NCI-H774 (cell line): ENCODE measurements around the gene CCDC97.
"Not testable (repeated sequence)": the region's sequence is repeated elsewhere in the genome, so short reads cannot be mapped to it uniquely, and the experiment has no call there.

Experiments used
- DNase-seq: peaks from one replicate; lab custom pipeline; 2025; lab: John Stamatoyannopoulos, UW

Gene CCDC97

DNA sequence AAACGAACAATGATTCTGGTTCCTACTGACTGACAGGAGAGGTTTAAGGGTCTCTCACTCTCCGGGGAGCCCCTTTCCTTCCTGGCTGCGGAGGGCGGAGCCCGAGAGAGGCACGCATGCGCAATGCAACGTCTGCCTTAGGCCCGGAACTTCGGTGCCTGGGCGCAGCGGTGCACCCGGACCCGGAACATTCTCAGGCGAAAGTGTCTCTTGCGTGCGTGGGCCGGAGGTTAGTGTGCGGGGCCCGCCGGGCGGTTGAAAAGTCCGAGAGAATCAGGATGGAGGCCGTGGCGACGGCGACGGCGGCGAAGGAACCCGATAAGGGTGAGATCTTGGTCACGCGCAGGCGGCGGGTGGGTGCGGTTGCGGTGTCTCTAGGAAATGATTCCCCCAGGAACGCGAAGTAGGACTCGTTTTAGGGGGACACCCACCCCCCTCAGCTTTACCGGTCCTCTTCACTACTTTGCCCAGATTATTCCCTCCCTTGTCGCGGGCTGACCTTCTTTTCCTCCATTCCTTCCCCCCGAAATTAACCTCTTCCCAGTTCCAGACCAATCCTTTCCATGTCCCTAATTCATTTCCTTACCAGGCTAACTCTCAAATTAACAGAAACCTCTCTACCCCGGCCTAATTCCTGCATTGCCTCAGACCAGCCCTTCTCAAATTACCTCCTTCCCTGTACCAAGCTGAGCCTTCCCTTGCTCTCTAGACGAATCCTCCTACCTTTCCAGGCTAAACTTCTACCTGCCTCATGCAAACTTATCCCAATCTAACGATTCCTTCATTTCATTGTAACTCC, at the start of gene CCDC97:
CCDC97 (plus strand) TSS at position 140 of the 799 bp plus-strand sequence; CDS start at position 279, 139 bp downstream.
- peak; percentile 79 for DNase-seq

DNA sequence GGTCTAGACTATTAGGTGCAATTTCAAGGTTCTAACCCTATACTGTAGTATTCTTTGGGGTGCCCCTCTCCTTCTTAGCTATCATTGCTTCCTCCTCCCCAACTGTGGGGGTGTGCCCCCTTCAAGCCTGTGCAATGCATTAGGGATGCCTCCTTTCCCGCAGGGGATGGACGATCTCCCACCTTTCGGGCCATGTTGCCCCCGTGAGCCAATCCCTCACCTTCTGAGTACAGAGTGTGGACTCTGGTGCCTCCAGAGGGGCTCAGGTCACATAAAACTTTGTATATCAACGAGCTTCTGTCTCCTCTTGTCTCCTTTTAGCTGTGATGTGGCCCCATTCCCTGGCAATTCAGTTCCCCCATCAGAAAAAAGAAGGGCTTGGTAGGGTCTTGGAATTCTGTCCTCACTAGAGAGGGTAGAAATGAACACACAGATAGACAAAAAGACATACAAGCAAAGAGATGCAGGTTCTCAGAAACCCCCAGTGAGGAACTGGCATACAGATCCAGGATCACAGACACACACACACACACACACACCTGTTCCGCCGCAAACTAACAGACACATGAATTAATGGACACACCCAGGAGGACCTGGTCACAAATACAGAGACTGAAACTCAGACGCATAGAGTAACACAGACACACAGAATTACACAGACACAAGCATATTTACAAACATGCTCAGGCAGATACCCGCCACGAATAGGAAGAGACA, 48.3 kb upstream of the CCDC97 start:
- no peak for DNase-seq

GRCh38 chr19:41263042-41263849, 46.7 kb upstream of the CCDC97 start:
- peak; percentile 78 for DNase-seq

DNA sequence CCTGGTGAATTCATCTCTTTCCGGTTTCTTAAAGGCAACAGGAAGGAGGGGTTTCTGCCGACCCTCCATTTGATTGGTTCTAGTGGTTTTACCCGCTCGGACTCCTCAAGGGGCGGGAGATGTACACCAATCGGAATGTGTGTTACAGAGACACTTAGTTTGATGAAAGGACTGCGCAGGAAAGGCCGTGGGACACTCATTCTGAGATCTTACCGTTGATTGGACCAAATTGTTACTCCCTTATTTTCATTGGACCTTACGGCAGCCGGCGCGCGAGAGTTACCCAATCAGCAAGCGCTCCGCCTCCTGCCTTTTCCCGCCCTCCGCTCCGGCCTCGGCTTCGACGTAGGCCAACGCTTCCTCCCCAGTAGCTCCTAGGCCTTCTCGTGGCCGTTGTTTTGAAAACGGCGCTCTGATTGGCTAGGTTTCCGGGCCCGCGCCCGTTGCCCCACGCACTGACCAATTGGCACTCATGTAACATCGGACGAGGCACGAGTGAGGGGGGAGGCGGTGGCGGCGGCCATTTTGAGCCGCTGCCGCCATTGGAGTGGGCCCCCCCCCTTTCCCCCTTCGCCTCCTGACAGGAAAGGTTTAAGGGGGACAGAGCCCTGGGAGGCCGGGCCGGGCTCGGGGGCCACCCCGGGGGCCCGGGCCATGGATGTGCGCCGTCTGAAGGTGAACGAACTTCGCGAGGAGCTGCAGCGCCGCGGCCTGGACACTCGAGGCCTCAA, 46.0 kb upstream of the CCDC97 start, which contains the start of gene HNRNPUL1:
HNRNPUL1 (plus strand) TSS at position 523 of the 731 bp plus-strand sequence; CDS start at position 655, 132 bp downstream.
- DNase-seq, result peak; percentile 99

DNA sequence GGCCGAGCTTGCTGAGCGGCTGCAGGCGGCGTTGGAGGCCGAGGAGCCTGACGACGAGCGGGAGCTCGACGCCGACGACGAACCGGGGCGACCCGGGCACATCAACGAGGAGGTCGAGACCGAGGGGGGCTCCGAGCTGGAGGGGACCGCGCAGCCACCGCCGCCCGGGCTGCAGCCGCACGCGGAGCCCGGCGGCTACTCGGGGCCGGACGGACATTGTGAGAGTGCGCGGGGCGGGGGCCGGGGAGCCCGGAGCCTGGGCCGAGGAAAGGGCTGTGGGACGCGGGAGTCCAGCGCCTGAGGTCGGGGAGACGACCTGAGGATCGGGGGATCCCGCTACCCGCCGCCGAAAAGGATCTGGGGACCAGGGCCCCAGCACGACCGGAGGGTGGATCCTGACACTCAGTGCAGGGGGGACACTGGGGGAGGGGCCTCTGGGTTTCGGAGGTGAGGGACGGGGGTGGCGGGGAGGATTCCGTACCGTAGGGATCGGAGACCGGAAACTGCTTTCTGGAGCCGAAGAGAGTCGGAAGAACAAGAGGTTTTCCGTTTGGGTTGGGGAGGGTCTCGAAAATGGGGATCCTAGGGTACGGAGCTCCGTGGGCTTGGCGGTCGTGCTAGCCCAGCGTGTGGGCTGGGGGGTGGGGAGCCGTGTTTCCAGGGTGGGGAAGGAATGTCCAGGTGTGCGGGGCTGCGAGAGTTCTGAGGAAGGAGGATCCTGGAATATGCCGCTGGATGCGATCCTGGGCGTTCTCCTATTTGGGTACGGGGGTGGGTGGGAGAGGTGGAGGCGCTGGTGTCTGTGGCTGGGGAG, 45.2 kb upstream of the CCDC97 start:
- DNase-seq, result no peak

DNA sequence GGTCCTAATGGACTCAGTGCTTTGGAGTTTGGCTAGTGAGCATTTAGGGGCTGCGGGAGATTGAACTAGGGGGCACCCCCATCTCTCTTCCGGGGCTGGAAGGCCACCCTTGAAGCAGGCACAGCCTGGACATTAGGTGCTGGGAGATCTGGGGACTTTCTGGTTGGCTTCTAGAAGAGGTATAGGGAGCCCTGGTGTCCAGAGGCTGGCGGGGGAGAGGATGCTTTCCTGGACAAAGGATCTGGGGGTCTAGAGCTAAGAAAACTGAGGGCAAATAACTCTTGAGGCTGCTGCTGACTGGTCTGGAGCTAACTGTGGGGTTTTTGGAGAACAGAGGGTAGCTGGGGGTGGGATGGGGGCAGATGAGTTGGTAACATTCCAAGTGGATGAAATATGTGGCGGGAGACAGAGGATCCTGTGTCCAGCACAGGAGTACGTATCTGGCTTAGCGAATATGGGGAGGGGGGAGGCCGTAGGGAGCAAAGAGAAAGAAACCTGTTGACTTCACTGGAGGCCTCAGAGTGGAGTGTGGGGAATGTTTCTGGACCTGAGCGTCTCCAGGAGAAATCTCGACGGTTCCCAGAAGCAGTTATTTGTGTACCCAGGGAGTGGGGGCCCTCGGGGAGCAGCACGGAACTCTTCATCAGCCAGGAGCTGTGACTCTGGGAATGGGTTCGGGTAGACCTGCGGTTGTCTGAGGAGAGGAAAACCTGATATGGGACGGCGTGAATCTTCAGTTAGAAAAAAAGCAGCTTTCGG, 44.4 kb upstream of the CCDC97 start:
- no peak for DNase-seq

DNA sequence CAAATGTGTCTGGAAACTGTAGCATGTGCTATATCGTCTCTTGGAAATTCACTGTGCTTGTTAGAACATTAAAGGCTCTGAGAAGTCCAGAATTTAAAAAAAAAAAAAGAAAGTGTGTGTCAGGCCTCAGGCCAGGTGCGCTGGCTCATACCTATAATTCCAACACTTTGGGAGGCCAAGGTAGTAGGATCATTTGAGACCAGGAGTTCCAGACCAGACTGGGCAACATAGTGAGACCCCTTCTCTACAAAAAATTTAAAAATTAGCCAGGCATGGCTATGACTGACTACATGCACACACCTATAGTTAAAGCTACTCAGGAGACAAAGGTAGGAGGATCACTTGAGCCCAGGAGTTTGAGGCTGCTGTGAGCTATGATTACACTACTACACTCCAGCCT, 40.9 kb upstream of the CCDC97 start:
- DNase-seq, result no peak

- DNase-seq, result no peak
These were observed 40.4 kb upstream of the CCDC97 start for GRCh38 chr19:41269571-41269970.

DNA sequence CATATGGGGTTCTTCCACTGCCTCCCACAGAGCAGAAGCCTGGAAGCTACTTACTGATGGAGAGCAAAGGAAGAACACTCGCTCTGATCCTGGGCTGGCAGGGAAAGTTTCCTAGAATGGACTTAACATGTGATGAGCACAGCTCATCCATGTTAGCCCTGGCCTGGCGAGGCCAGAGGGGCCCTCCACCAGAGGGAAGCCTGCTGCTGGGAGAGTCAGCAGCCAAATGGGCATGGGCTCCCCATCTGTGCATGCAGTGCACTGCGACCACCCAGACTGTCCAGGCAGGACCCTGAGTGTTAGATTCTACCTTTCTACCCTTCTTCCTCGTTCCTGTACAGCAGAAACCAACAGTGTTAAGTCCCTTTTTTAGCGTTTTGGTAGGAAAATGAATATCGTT, 36.9 kb upstream of the CCDC97 start:
- no peak for DNase-seq

GRCh38 chr19:41274802-41275201, 35.2 kb upstream of the CCDC97 start:
- DNase-seq, result no peak

- no peak for DNase-seq
These were observed 33.7 kb upstream of the CCDC97 start for GRCh38 chr19:41276231-41276630.

GRCh38 chr19:41278478-41278877, 31.5 kb upstream of the CCDC97 start:
- DNase-seq, result no peak

- no peak for DNase-seq
These were observed 21.1 kb upstream of the CCDC97 start for GRCh38 chr19:41288673-41289530.

GRCh38 chr19:41289814-41290213, 20.2 kb upstream of the CCDC97 start:
- DNase-seq, result not testable (repeated sequence)

DNA sequence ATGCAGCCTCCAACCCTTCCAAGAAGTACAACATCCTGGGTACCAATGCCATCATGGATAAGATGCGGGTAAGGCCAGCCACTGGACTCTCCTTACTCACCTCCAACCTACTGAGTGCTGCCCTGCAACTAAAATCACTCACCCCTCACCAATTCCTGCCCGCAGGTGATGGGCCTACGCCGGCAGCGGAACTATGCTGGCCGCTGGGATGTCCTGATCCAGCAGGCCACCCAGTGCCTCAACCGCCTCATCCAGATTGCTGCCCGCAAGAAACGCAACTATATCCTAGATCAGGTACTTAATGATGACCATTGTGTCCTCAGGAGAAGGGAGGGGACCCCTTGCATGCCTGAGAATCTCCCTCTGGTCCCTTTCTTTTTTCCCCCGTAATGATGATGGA, 15.6 kb upstream of the CCDC97 start:
- no peak for DNase-seq

- DNase-seq, result no peak
These were observed 14.5 kb upstream of the CCDC97 start for GRCh38 chr19:41295499-41295898.

DNA sequence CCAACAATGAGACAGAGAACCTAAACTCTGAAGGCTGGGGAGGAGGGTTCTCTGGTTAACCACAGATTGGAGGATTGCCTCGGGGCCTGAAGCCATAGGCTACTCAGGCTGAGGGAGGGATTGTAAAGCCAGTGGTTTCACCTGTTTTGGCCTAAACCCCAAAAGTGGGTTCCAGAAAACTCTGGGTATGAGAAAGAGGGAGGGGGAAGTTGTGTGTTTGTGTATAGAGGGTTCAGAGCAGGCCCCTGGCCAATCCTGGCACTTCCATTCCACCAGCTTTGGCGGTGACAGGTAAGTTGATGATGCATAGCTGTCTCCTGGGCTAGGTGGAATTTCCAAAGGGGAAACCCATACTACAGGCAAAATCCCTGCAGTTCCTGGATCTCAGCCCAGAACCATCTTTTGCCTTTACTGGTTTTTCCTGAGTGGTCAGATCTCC, 13.5 kb upstream of the CCDC97 start:
- DNase-seq, result no peak

DNA sequence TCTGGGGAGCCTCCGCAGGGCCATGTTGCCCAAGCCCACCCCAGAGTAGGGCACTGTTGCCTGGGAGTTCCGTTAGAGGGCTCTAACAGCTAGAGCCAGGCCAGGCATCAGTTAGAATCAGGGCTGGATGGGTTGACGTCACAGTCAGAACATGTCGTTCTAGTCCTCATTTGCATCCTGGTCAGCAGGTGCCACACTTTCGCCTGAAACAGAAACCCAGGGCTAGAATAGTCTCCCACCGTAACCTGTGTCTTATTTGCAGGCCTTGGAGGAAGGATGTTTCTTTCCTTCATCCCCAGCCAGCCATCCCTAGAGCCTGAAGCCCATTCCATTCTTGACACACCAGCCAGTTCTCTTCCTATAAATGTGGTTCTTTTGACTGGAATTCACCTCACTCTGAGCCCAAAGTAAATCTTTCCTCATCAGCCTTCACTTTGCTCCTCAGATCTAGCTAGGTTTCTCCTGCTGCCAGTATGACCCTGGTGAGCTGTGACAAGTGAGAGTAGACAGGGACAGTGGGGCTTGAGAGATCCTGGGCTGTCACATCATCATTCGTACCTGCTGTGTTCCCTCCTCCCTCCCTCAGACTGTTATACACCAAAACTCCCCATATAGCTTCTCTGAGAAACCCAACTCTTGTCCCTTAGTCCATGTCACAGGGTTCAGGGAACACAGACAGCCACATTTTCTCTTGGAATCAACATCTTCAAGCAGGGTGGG, 12.2 kb upstream of the CCDC97 start:
- no peak for DNase-seq
